ENCODE measurements around the gene BLOC1S5.

- TF ChIP-seq CTCF (IDR thresholded peaks at IDR 0.05; ENCODE audit: low read depth, low read length) (no peak), EZH2phosphoT487 (IDR thresholded peaks at IDR 0.05; ENCODE audit: low read depth) (no peak)
Measured at GRCh38 chr6:7974565-7974937, 89.6 kb downstream of the BLOC1S5 start.

All from OCI-LY3 (cell line).